H54 (cell line): ENCODE results near the gene RHBDF1.

Source experiments
- DNase-seq: peaks from one replicate; pipeline ENCODE4 v3.0.0; 2011; ENCODE audit warnings: low spot score, mixed read lengths; ENCODE audit not compliant: insufficient read length
- FAIRE-seq: peaks from 3 replicates; lab custom pipeline; 2011; peaks lifted over from hg19 to GRCh38; lab: Jason Lieb, UNC
- POLR2A ChIP-seq: IDR thresholded peaks from 2 replicates; pipeline ENCODE4 v1.6.1; 2011; ENCODE audit warnings: low read depth, mild to moderate bottlenecking, low read length

The RHBDF1 gene

DNA sequence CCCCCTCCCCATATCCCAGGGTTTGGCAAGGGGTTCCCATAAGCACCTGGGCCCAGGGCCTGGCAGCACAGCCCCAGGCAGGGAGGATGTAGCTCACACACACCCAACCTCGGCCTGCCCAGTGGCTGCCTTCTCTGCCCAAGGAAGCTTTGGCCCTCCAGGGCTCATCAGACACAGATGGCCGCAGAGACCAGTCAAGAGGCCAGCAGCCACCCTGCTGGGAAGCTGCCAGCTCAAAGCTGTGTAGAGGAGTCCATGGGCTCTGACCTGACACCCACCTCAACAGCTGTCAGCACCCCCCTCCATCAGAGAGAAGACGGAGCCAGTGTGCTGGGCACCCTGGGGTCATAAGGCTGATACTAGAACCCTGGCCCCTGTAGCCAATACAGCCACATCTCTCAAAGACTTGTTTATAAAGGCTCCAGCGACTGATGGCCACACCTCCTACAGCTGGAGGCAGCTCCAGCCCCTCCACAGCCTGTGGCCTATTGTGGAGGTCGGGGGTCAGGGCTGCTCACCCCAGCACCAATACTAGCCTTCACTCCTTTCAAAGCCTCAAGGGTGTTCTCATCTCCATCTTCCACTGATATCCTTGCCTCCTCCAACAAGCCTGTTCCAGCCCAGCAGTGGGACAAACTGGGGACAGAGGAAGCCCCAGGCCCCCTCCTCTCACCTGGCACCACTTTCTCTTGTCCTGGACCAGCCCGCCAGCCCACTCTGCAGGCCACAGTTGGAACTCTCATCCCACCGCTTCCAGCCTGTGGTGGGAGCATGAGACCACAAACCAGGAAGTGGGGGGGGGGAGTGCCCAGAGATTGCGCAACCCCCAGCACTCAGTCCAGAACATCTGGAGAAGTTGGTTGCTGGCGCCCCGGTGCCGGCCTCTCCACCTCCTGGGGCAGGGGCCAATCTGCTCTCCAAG is 3.4 kb upstream of the RHBDF1 start:
- DNase-seq (peak; percentile 51), FAIRE-seq (no peak)
- no peak for TF ChIP-seq POLR2A

DNA sequence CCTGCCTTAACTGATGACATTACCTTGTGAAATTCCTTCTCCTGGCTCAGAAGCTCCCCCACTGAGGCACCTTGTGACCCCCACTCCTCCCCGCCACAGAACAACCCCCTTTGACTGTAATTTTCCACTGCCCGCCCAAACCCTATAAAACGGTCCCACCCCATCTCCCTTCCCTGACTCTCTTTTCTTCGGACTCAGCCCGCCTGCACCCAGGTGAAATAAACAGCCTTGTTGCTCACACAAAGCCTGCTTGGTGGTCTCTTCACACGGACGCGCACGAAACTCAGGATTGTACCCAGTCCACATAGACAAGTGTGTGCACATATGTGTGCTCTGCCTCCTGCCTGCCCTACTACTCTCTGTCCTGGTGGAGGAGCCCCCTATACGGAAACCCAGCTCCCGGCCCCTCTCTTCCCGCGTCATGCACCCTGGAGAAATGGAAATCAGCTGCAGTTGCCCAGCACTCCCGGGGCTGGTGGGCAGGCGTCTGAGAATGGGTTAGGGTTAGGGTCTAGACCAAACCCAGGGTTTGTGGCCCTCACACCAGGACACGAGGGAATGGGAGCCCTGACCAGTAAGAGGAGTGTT is 2.4 kb upstream of the RHBDF1 start:
- no peak for TF ChIP-seq POLR2A
- no peak for DNase-seq
- no peak for FAIRE-seq

DNA sequence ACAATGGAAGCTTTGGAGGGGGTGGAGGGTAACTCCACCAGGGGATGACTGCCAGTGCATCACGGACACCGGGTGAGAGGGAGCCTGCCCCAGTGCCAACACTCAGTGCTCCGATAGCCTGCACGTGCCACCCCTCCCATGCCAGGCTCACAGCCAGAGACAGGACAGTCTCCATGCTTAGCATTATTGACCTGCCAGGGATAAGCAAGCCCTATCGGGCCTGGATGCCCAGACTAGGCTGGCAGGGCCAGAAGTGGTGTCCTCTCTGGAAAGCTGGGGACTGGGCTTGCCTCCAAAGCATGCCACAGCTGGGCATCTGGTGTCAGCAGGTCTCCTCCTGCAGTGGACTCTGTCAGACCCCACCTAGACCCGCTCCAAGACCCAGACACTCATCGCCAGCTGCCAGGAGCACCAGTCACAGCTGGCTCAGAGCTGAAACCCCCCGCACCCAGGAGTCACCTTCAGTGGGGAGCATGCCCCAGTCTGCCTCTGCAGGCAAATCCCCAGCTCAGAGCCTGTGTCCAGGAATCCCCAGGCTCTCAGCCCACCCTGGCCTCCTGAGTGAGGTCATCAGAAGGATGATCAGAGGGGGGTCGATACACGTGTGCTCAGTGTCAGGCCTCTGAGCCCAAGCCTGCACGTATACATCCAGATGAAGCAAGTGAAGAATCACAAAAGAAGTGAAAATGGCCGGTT is 1.8 kb upstream of the RHBDF1 start:
- FAIRE-seq: no peak
- TF ChIP-seq POLR2A: no peak
- DNase-seq: no peak

DNA sequence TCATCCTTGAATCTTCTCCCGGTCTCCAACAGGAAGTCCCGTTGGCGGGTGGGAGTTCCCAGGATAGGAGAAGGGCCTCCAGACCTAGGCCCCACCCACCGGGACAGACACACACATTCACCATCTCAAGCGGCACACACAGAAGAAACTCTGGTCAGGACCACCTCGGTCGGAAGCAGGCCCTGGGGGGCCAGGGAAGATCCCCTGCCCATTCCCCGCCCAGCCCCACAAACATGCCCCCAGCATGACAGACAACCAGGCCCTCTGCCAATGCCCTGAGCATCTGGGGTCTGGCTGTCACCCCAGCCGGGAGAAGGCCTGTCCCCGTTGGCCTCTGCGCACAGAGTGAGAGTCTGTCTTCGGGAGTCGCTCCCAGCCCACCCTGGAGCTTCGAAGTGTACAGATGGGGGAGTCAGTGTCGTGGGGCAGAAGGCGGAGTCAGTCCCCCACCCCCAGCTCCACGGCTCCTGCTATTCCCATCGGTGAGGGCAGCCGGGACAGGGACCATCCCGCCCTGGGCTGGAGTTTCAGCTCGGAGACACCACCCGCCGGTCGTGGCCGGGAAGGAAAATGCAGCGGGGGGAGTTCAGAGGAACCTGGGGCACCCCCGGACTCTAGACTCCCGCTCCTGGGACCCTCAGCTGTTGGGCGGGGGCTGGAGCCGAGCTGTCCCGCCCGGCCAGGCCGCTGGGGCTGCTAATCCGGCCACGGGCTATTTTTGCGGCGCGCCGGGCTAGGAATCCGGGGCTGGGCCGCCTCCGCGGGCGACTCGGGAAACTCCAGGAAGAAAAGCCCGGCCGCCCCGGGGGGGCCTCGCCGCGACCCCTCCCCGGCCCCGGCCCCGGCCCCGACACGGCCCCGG is 660 bp downstream of the RHBDF1 start:
- DNase-seq (peak; percentile 93), FAIRE-seq (no peak)
- peak; percentile 60 for TF ChIP-seq POLR2A

DNA sequence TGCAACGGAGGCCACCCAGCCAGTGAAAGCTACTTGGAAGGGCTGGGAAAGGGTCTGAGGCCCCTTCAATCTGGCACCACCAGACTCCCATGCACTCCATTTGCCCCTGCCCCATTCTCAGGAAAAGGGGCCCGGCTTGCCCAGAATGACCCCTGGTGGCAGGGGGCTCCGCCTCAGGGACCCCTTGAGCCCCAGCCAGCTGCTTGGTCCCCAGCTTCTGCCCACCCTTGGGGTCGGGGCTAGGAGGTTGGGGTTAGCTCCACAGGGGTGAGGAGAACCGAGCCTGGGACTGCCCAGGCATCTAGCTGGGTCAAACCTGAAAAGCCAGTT is 1.3 kb downstream of the RHBDF1 start:
- FAIRE-seq (no peak), DNase-seq (no peak)
- TF ChIP-seq POLR2A: no peak

DNA sequence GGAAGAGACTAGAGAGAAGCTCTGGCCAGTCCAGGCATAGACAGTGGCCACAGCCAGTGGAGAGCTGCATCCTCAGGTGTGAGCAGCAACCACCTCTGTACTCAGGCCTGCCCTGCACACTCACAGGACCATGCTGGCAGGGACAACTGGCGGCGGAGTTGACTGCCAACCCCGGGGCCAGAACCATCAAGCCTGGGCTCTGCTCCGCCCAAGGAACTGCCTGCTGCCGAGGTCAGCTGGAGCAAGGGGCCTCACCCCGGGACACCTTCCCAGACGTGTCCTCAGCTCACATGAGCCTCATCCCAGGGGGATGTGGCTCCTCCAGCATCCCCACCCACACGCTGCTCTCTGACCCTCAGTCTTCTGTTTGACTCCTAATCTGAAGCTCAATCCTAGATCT is 3.2 kb downstream of the RHBDF1 start:
- DNase-seq (no peak), FAIRE-seq (no peak)
- TF ChIP-seq POLR2A: no peak

DNA sequence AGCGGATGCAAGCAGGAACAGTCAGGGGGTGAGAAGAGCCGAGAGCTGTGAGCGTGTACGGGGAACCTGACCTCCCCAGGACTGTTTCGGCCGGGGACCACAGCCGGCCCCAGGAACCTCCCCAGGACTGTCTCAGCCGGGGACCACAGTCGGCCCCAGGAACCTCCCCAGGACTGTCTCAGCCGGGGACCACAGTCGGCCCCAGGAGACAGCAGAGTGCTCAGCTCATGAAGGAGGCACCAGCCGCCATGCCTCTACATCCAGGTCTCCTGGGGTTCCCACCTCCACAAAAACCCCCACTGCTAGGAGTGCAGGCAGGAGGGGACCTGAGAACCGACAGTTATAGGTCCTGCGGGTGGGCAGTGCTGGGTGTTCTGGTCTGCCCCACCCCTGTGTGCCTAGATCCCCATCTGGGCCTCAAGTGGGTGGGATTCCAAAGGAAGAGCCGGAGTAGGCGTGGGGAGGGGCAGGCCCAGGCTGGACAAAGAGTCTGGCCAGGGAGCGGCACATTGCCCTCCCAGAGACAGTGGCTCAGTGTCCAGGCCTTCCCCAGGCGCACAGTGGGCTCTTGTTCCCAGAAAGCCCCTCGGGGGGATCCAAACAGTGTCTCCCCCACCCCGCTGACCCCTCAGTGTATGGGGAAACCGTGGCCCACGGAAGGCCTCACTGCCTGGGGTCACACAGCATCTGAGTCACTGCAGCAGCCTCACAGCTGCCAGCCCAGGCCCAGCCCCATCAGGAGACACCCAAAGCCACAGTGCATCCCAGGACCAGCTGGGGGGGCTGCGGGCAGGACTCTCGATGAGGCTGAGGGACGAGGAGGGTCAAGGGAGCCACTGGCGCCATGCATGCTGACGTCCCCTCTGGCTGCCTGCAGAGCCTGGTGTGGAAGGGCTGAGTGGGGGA is 4.3 kb downstream of the RHBDF1 start:
- no peak for TF ChIP-seq POLR2A
- FAIRE-seq (no peak), DNase-seq (no peak)

DNA sequence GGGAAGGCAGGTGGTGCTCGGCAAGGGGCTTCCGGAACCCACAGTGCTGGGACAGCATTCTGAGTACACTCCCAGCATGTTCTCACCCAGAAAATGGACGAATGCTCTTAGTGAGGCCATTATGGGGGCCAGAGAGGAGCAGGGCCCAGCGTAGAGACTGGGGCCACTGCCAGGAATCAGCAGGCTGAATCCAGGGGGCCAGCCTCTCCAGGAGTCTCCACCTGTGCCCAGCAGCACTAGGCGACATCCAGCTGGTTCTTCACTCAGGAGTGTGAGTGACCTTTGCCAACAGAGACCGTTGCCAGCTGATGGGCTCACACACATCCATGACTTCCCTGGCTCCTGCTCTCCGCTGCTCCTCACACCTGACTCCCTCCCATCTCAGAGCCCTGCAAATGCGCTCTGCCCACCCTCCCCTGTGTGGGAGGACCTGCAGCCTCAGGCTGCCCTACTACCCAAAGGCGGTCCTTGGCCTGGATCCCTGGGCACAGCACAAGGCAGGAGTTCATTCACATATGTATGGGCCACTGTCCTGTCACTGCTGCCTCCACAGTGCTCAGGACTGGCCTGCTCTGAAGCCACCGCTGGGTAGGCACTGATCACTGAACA is 5.1 kb downstream of the RHBDF1 start:
- TF ChIP-seq POLR2A: no peak
- DNase-seq: no peak

DNA sequence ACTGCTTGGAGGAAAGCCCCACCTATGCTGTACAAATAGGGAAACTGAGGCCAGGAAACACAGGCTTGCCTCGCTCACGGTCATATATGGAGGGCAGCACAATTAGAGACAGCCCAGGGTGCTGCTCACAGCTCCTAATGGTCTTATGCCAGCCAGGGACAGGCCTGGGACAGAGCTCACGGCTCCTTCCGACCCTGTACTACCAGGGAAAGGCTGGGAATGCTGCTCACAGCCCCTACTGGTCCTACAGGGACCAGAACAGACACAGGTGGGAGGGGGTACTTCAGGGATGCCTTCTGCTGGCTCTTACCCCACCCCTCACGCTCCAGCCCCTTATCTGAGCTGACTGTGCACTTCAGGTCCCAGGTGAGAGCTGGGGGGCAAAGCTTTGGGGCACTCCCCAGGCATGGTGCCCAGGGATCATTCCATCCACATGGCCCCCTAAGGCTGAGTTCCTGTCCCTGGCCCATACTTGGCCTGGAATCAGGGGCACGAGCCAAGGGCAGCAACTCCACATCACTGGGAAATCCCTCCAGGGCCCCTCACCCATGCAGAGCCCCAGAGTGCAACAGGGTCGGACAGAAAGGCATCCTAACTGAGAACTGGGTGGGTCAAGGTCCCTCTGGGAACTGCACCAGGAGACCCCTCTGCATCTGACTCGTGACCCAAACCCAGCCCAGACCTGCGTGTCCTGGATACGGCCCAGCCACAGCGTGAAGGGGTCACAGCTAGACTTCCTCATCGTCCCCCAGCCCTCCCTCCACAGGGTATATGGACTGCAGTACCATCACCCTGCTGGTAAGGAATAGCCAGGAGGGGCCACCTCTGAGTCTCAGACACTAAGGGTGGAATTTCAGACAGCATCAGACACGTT is 5.9 kb downstream of the RHBDF1 start:
- DNase-seq (no peak), FAIRE-seq (no peak)
- no peak for TF ChIP-seq POLR2A

More for the DNA sequence above, 5.1 kb downstream of the RHBDF1 start:
- FAIRE-seq: no peak

DNA sequence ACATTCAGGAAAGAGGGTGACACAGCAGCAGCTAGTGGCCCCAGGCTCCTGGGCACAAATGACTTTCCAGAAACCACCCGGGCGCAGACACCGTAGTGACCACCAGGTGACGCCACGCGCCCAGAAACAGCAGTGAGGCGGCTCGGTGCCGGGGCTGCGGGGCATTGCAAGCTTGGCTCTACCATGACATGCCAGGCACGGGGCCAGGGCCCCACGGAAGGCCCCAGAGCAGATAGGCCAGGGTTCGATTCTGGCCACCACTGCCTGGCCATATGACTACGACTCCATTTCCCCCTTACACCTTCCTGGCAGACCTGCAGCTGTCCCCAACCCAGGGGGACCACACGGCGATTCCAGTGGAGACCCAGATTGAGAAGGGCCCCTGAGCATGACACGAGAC is 6.7 kb downstream of the RHBDF1 start:
- peak; percentile 93 for DNase-seq
- no peak for TF ChIP-seq POLR2A
- FAIRE-seq: no peak

DNA sequence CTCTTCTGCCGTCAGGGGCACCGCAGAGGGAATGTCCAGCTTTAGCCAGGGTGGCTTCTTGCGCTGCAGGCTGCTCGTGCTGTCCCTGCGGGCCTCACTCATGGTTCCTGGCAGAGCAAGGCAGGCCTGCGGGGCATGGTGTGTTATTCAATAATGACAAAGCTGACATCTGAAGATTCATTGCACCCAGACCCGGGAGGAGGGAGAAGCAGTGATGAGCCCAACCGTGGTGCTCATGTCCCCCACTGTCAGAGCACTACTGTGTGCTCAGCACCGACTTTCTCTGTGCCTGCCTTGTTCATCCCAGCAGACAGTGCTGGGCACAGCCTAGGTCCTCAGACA is 7.5 kb downstream of the RHBDF1 start:
- DNase-seq (no peak), FAIRE-seq (no peak)
- no peak for TF ChIP-seq POLR2A
